Activated T-cell treated with anti-CD3 and anti-CD28 coated beads, Interleukin-2, amount 50 U/mL, for 48 hours (primary cell): ENCODE data around the gene KRT81.
"Not testable (repeated sequence)": the region's sequence is repeated elsewhere in the genome, so short reads cannot be mapped to it uniquely, and the experiment has no call there.

Experiments
- DNase-seq, 2 experiments: peaks; one replicate each; pipeline ENCODE4 v3.0.0-alpha.2; 2020

The KRT81 gene

GRCh38 chr12:52252175-52252615 is 39.1 kb downstream of the KRT81 start:
- DNase-seq, result not testable (repeated sequence)

DNA sequence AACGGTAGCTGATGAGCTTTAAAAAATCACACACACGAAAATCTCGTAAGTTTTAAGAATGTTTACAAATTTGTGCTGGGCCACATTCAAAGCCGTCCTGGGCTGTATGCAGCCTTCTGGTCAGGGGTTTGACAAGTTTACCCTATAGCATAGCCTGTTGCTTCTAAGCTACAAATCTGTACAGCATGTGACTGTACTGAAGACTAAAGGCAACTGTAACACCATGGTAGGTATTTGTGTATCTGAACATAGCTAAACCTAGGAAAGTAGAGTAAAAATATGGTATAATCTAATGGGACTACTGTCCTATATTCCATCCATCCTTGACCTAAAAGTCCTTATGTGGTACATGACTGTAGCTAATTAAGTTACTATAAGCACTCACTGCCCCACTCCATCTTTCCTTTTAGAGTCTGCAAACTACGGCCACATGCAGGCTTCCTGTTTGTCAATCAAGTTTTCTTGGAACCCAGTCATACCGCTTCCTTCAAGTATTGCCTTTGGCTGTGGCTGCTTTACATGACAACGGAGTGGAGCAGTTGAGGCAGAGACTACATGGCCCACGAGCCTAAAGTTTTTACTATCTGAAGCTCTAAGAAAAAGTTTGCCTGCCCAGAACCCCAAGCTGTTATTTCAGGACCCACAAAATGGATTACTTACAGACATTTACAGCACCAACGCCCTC is 39.8 kb downstream of the KRT81 start:
- DNase-seq, result no peak

DNA sequence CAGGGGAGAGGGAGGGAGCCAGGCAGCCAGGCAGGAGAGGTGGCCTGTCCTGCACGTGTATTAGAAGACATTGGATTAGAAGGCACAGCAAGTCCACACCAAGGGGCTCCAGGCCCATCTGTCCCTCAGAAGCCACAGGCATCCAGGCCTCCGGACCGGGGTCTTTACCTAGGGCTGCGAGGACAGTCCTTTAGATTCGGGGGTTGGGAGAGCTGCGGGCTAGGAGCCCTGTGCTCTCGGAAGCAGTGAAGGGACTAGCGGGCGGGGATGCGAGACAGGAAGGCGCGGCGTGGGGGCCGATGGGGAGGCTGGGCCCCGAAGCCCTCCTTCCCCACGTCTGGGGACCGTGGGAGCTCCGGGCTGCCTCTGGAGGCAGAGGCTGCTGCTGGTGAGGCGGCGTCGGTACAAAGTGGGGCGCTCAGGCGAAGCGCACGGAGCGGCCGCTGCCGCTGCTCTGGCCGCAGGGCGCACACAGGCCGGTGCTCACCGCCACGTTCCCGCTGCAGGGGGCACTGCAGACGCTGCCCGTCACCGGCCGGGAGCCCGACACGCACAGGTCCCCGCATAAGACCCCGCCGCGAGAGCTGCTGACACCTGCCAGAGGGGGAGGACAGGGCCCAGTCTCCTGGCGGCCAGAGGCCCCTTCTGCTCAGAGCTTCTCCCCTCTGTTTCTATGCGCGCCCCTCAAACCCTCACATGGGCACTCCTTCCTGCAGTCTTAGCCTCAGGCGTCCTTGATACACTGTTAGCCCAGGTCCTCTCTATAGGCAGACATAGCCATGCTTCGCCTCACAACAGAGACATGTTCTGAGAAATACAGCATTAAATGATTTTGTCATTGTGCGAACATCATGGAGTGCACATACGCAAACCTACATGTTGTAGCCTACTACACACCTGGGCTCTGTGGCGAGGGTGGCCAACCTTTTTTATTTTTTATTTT is 41.0 kb downstream of the KRT81 start:
- DNase-seq, result peak in 1 of 2 experiments; percentile 15

DNA sequence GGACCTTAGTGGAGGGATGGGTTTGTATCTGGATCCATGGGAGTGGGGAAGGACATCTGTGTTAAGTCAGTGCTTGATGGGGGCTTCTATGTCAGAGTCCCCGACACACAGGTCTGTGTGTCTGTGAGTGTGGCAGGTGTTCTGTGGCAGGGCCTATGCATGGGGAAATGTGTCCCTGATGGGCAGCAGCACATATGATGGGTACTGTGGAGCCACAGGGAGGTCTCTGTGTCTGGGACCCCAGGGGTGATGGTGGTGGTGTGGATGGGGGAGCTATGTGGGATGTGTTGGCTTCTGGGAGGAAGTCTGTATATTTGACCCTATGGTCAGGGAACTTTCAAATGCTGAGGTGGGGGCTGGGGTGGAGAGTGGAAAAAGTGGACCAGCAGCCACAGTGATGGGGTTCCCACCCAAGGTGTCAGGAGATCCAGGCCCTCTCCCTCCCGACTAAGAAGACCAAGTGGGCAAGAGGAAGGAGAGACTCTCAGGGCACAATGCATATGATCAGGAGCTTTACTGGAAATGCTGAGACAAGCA is 41.8 kb downstream of the KRT81 start:
- DNase-seq, result peak in 1 of 2 experiments; percentile 8

DNA sequence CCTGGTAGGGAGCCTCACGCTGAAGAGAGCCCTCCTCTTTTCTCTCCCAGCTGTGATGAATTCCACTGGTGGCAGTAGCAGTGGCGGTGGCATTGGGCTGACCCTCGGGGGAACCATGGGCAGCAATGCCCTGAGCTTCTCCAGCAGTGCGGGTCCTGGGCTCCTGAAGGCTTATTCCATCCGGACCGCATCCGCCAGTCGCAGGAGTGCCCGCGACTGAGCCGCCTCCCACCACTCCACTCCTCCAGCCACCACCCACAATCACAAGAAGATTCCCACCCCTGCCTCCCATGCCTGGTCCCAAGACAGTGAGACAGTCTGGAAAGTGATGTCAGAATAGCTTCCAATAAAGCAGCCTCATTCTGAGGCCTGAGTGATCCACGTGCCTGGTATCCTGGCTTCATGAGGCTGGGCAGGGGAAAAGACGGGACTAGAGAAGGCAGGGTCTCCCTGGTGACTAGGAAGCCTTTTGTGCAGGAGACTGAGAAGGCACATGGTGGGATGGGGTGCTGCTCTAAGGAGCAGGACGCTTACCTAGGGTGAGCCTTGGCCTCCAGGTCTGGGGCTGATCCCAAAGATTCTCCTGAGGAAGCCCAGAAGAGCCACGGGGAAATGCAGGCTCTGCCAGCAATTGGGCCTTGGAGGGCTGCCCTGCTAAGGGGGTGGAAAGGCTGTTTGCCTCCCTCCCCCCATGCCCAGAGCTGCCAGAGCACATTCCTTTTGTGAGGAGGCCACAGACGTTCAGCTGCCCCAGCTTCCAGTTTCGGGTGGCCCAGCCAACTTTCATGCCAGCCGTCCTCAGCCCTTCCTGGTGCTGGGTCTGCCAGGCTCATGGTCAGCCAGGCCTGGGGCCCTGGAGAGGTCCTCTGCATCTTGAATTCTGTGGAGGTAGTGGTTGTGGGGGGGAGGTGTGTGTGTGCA is 42.5 kb downstream of the KRT81 start:
- DNase-seq, result peak in 1 of 2 experiments; percentile 9

DNA sequence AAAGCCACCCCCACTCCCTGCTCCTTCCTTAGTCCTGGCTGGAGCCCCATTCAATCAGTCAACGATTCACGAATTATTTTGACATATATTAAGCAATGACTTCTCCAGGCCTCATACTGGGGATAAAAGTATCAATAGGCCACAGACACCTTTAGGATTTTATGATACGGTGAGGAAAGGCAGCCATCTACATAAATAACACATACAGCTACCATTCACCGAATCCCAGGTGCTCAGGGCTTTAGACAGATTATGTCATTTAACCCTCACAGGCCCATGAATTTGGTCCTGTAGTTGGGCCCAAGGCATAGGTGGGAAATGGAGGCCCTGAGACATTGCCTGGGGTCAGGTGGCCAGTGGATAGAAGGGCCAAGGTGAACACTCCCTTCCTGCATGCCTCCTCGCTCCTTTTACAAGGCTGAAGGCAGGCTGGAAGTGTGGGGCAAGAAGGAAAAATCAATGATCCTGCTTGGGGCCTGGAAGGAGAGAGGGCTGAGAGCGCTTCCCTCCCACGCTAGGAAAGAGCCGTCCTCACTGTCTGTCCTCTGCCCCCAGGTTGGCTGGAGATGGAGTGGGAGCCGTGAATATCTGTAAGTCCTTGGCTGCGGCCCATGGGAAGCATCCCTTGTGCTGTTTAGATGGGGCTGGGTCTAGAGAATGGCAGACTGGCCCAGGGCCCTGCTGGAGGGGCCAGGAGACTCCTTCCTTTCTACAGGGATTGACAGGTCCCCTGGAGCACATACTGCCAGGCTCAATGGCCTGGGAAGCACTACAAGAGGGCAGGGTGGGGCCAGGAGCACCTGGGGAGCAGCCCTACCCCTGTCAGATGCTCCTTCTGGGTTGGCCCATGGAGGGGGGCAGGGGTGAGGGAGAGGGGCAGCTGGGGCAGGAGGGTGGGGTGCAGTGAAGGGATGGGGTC is 43.5 kb downstream of the KRT81 start:
- DNase-seq, result peak in 1 of 2 experiments; percentile 10

- DNase-seq, result no peak
Observed at GRCh38 chr12:52246720-52247621, 44.4 kb downstream of the KRT81 start.

GRCh38 chr12:52245962-52246569 is 45.3 kb downstream of the KRT81 start:
- DNase-seq, result no peak

GRCh38 chr12:52245259-52245961 is 45.9 kb downstream of the KRT81 start:
- no peak for DNase-seq

DNA sequence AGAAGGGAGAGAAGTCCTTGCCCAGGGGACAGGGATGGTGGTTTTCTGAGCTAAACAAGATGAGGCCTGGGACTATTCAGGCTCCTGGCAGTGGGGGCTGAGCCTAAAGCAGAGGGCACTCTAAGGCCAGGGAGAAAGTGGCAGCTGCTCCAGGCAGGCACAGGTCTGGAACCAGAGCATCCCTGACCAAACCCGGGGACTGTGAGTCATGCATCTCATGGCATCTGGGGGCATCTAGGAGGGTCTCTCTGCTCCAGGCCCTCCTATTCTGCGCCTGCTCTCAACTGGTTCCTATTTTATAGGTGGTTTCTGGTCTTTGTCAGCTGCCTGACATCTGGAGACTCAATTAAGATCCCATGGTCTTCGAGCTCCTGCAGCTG is 46.7 kb downstream of the KRT81 start:
- no peak for DNase-seq

DNA sequence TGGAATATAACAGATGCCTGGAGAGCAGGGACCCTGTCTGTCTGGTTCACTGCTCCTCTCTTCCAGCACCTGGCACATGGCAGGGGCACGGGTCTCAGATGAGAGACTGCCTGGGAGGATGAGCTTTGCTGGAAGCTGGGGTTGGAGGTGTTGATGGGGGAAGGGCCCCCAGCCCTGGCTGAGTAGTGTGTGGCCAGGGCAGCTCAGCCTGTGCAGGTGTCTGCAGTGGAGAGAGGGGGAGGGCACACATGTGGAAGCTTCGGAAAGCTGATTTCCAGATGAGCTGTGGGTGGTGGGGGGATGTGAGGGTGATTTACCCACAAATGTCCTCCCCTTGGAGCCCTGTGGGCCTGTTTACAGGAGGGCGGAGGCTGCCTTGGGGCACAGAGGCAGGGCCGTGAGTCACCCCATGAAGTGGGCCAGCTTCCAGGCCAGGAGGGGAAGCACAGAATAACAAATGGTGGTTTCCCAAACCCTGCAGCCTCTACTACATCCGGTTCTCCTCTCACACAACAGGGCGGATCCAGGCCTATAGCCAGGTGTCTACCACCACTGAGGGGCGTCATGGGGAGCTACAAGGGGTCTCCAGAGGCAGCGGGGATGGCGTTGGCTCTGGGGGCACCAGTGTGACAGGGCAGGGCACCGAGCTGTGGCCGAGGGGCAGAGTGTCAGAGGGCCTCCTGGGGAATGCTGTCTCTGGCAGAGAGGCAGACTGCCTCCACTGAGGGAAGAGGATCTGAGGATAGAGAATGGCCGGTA is 47.3 kb downstream of the KRT81 start:
- DNase-seq, result peak; percentile 72 to 79

DNA sequence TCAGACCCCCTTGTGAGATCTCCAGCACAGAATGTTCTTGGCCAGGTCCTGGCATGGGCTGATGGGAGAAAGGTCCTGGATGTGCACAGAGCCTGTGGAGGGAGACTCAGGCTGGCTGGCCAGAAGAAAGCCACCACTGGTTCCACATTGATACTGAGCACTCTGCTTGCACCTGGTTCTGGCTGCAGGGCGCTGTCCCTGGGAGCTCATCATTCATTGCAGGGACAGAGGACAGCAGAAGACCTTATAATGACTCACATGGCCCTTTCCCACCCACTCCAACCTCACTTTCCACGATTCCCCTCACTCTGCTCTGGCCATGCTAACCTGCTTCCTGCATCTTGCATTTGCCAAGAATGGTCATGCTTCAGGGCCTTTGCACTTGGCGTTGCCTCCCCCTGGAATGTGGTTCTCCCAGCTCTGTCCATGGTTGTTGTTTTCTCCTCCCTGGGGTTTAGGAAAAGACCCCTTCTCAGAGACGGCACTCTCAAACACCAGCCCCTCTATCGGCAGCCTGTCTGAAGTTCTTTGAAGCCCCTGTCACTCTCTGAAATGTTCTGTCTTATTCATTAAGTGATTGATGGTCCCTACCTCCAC is 48.0 kb downstream of the KRT81 start:
- DNase-seq, result no peak

- DNase-seq, result no peak
Observed at GRCh38 chr12:52242442-52243258, 48.7 kb downstream of the KRT81 start.

- no peak for DNase-seq
Observed at GRCh38 chr12:52241205-52241842, 50.0 kb downstream of the KRT81 start.

- DNase-seq, result not testable (repeated sequence)
Observed at GRCh38 chr12:52240247-52240646, 51.1 kb downstream of the KRT81 start.

- no peak for DNase-seq
Observed at GRCh38 chr12:52239767-52240166, 51.6 kb downstream of the KRT81 start.
